SK-N-SH treated with all-trans-retinoic acid at 6 μM for 48 hours (cell line): Measurements from ENCODE around the gene EPHX1.

Experiments
- ESRRG ChIP-seq: fragments of 250-450 bp; sonication (Bioruptor Pico); IDR thresholded peaks from 2 replicates; pipeline ENCODE4 v1.6.1; 2021; ENCODE audit warnings: mild to moderate bottlenecking
- ZFP3 ChIP-seq: fragments of 250-450 bp; sonication (Bioruptor Pico); IDR thresholded peaks from 2 replicates; pipeline ENCODE4 v1.5.0; 2020; ENCODE audit warnings: mild to moderate bottlenecking, moderate library complexity

- no peak for TF ChIP-seq ESRRG
- no peak for TF ChIP-seq ZFP3
Observed at GRCh38 chr1:225818229-225818628, 8.3 kb downstream of the EPHX1 start.
